Uterus (tissue), 4 donors: ENCODE data around the gene KRTAP10-10. TPM values are rescaled to one million over a fixed set of nuclear protein-coding genes. Genes with fewer than 3 reads are reported as not detected.

ENCODE experiments used
- DNase-seq, 2 donors: peaks; one replicate each; pipeline ENCODE4 v3.0.0-alpha.2; 2019 to 2020
- H3K27ac ChIP-seq, 2 donors: fragments of 200-600 bp; sonication (generic); 1 replicate in 1 of 2; 2 replicates in 1 of 2; pipeline ENCODE4 v1.5.1; 2016 to 2018
- H3K27me3 ChIP-seq, 2 donors: fragments of 200-600 bp; sonication (generic); one replicate each; pipeline ENCODE4 v1.5.1; 2018 to 2019; ENCODE audit warnings: control low read depth in 1 of 2
- H3K36me3 ChIP-seq, 2 donors: fragments of 200-600 bp; sonication (generic); one replicate each; pipeline ENCODE4 v1.5.1; 2019; ENCODE audit warnings: control low read depth in 1 of 2
- H3K4me1 ChIP-seq, 2 donors: fragments of 200-600 bp; sonication (generic); one replicate each; pipeline ENCODE4 v1.5.1; 2018 to 2019; ENCODE audit warnings: control low read depth in 1 of 2
- H3K4me3 ChIP-seq, 2 donors: fragments of 200-600 bp; sonication (generic); 1 replicate in 1 of 2; 2 replicates in 1 of 2; pipeline ENCODE4 v1.5.1; 2018 to 2019; ENCODE audit warnings: mild to moderate bottlenecking in 1 of 2
- H3K9me3 ChIP-seq, 2 donors: fragments of 200-600 bp; sonication (generic); one replicate each; pipeline ENCODE4 v1.5.1; 2019; ENCODE audit warnings: control low read depth in 1 of 2
- POLR2A ChIP-seq, 2 donors: fragments of 450-650 bp; IDR thresholded peaks; one replicate each; pipeline ENCODE4 v1.6.1; 2016; ENCODE audit warnings: antibody characterized with exemption in 2 of 2, mild to moderate bottlenecking in 1 of 2, moderate library complexity in 1 of 2
- intact Hi-C: fragments of 100-400 bp; cut with DNase I; formaldehyde crosslinking; loops from one replicate; pipeline ENCODE4 v1.15.1; 2023; ENCODE audit warnings: low total_unique reads
- total RNA-seq, 4 donors: library from RNA; depleted of rRNA in 3 of 4; stranded (reverse); fragments of >200 nt in 3 of 4; gene quantifications; one replicate each; pipeline versions ENCODE4 v1.1.0 to v1.2.4, GENCODE V29; 2014 to 2023
- TF ChIP-seq, protein P1 (sequence below), 4 experiments: fragments of 200-600 bp in 2 of 4; fragments of 450-650 bp in 2 of 4; sonication (generic) in 2 of 4; IDR thresholded peaks; one replicate each; pipeline ENCODE4 v1.5.1; 2016 to 2019; ENCODE audit warnings: antibody characterized with exemption in 4 of 4, mild to moderate bottlenecking in 2 of 4, moderate library complexity in 1 of 4
- donor health status: DM: yes; HTN: yes; CAD: no.

Gene KRTAP10-10
- total RNA-seq, 4 donors from 2014 or later, result not detected

DNA sequence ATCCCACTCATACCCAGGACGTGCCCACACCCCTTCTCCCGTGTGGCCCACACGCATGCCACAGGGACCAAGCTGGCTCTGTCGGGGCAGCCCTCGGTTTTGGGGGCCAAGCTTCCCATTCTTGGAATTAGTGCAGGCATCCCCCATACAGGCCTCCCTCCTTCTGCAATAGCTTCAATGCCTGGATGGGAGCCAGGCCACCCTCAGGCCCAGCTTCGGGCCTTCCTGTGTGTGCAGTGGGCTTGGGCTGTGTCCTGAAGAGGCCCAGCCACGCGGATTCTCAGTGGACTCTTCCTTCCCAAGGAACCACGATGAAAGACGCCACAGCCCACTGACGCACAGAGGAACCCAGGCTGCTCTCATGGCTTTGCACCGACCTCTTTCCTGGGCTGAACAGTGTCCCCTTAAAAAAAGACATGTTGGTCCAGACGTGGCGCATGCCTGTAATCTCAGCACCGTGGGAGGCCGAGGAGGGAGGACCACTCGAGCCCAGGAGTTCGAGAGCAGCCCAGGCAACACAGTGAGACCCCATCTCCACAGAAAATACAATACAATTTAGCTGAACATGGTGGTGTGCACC lies 12.5 kb downstream of the KRTAP10-10 start:
- Histone ChIP-seq H3K4me1 (no peaks in the 10 kb centered on the region), H3K27me3 (no peaks in the 10 kb centered on the region), H3K4me3 (no peak overlapping the region), H3K27ac (no peak overlapping the region), H3K9me3 (no peaks in the 10 kb centered on the region), H3K36me3 (no peaks in the 10 kb centered on the region)
- DNase-seq, result no peak
- no peak for TF ChIP-seq POLR2A (IDR thresholded peaks at IDR 0.05)
- intact Hi-C loops, result no loop called here

- Histone ChIP-seq H3K27ac (no peak overlapping the region), H3K27me3 (no peaks in the 10 kb centered on the region), H3K36me3 (no peaks in the 10 kb centered on the region), H3K4me3 (no peak overlapping the region), H3K9me3 (no peaks in the 10 kb centered on the region), H3K4me1 (no peaks in the 10 kb centered on the region)
- TF ChIP-seq, protein P1, sequence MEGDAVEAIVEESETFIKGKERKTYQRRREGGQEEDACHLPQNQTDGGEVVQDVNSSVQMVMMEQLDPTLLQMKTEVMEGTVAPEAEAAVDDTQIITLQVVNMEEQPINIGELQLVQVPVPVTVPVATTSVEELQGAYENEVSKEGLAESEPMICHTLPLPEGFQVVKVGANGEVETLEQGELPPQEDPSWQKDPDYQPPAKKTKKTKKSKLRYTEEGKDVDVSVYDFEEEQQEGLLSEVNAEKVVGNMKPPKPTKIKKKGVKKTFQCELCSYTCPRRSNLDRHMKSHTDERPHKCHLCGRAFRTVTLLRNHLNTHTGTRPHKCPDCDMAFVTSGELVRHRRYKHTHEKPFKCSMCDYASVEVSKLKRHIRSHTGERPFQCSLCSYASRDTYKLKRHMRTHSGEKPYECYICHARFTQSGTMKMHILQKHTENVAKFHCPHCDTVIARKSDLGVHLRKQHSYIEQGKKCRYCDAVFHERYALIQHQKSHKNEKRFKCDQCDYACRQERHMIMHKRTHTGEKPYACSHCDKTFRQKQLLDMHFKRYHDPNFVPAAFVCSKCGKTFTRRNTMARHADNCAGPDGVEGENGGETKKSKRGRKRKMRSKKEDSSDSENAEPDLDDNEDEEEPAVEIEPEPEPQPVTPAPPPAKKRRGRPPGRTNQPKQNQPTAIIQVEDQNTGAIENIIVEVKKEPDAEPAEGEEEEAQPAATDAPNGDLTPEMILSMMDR (IDR thresholded peaks at IDR 0.05), result no peak
- no peak for TF ChIP-seq POLR2A (IDR thresholded peaks at IDR 0.05)
- intact Hi-C loops, result no loop called here
- no peak for DNase-seq
These were observed 13.3 kb downstream of the KRTAP10-10 start for GRCh38 chr21:44650265-44650972.

DNA sequence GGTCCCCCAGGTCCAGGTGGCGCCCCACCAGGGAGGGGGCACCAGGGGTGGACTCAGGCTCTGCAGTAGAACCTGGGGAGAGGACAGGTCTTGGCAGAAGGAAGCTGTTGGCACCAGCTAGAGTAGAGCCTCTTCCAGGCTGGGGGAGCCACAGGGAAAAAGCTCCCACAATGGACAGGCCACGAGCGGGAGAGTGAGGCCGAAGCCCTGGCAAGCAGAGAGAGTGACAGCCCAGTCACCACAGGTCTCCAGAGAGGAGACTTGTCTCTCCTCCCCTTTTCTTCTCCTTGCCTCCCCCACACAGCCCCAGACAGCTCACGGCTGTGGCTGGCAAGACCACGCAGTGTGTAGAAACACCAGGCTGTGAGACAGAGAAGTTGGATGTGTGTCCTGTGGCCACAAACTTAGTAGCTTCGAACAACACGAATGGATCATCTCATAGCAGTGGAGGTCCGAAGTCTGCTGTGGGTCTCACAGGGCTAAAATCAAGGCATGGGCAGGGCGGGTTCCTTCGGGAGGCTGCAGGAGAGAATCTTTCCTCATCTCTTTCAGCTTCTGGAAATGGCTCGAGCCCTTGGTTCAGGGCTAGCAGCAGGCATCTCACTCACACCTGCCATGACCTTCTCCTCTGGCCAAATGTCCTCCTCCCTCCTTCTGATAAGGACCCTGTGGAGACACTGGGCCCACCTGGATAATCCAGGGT lies 14.0 kb downstream of the KRTAP10-10 start:
- no peaks in the 10 kb centered on the region for H3K27me3 ChIP-seq
- DNase-seq, result no peak

DNA sequence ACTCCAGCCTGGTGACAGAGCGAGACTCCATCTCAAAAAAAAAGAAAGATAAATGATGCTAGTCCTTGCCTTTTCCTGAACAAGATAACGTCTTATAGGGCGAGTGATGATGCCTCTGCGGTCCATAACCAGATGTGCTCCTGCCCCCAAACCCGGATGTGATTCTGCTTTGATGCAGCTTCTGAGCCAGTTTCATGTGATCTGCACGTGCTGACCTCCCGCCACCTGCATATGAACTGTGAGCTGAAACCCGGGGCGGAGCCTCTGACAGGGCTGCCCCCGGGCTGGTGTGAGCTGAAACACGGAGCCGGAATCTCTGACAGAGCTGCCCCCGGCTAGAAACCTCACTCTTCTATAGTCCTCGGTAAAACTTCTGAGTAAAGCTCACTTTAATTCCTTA lies 16.0 kb downstream of the KRTAP10-10 start:
- Histone ChIP-seq H3K9me3 (no peaks in the 10 kb centered on the region), H3K4me1 (no peaks in the 10 kb centered on the region), H3K36me3 (no peaks in the 10 kb centered on the region), H3K27me3 (no peaks in the 10 kb centered on the region), H3K27ac (no peak overlapping the region), H3K4me3 (no peak overlapping the region)
- TF ChIP-seq, protein P1 (IDR thresholded peaks at IDR 0.05), result no peak
- no peak for TF ChIP-seq POLR2A (IDR thresholded peaks at IDR 0.05)
- intact Hi-C loops, result no loop called here
- no peak for DNase-seq

More for the DNA sequence above, 14.0 kb downstream of the KRTAP10-10 start:
- H3K9me3 ChIP-seq, result no peaks in the 10 kb centered on the region
- H3K4me3 ChIP-seq, result no peak overlapping the region
- no peak overlapping the region for H3K27ac ChIP-seq
- H3K4me1 ChIP-seq, result no peaks in the 10 kb centered on the region
- no peak for TF ChIP-seq POLR2A (IDR thresholded peaks at IDR 0.05)
- TF ChIP-seq, protein P1 (IDR thresholded peaks at IDR 0.05), result no peak
- intact Hi-C loops, result no loop called here
- no peaks in the 10 kb centered on the region for H3K36me3 ChIP-seq

DNA sequence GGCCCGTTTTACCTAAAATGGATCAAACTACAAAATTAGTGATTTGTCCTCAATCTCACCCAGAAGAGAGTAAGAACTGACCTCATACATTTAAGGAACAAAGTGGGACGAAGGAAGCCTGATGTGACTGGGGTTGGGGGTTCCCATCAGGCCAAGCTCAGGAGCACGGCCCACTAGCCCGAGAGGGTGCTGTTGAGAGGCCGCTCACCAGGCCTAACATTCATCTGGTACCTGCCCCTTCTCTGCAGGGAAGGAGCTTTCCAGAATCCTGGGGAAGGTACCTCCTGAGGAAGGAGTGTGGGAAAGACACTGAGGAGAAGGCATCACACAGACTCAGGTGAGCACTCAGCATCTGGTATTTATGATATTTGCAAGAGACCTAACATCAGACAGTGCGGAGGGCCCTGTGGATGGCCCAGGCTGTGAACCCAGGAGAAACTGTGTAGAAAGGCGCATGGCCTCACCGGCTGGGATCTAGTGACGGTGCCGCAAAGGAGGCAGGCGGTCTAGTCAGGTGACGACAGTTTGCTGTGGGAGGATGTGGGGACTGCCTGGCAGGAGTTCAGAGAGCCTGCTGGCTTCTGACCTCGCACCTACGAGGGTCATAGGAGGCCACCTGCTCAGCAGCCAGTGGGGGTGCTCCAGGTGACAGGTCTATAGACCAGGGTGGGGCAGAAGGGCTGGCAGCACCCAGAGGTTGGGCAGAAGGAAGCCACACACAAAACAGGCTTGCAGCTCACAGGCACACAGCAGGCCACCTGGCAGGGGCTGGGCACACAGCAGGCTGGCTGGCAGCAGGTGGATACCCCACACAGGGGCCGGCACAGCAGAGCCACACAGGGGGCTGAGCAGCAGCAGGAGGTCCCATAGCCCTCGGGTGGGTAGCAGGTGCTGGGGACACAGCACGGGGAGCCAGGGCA lies 16.8 kb downstream of the KRTAP10-10 start:
- H3K9me3 ChIP-seq, result no peaks in the 10 kb centered on the region
- no peaks in the 10 kb centered on the region for H3K36me3 ChIP-seq
- no peak for TF ChIP-seq POLR2A (IDR thresholded peaks at IDR 0.05)
- TF ChIP-seq, protein P1 (IDR thresholded peaks at IDR 0.05), result no peak
- no peaks in the 10 kb centered on the region for H3K4me1 ChIP-seq
- H3K27me3 ChIP-seq, result no peaks in the 10 kb centered on the region
- H3K4me3 ChIP-seq, result no peak overlapping the region
- intact Hi-C loops, result no loop called here
- no peak for DNase-seq
- no peak overlapping the region for H3K27ac ChIP-seq
